Inflammatory macrophage (primary cell): ENCODE results near the gene GJB2.

Experiments used
- DNase-seq, 2 donors: peaks; one replicate each; pipeline ENCODE4 v3.0.0-alpha.2; 2020 to 2022

The GJB2 gene

GRCh38 chr13:20141238-20142022, 51.3 kb downstream of the GJB2 start:
- DNase-seq: no peak

GRCh38 chr13:20140487-20140886, 52.3 kb downstream of the GJB2 start:
- DNase-seq: no peak

DNA sequence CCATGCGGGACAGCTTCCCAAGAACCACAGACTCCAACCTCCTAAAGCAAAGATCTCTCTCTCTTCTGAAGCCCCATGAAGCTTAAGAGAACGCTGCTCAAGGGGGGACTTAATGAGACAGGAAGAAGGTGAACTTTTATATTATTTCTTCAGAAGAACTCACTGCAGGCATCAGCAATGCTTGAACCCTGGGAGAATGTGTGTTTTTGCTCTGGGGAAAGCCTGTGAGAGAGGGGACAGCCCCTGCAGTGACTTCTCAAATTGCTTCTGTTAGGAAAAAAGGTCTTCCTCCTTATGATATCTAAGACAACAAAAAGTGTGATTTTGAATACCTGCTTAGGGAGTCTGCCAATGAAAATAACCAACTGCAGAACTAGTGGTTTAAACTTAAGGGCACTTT, 54.9 kb downstream of the GJB2 start:
- DNase-seq: no peak
